BLaER1 (cell line): ENCODE data around the gene TBC1D22A.

ENCODE experiments used
- H3K27ac ChIP-seq: shearing (Covaris generic); formaldehyde crosslinking; 2 replicates; pipeline ENCODE4 v1.8.1; 2022
- H3K27me3 ChIP-seq: shearing (Covaris generic); formaldehyde crosslinking; 2 replicates; pipeline ENCODE4 v1.8.1; 2022
- H3K36me3 ChIP-seq: shearing (Covaris generic); formaldehyde crosslinking; 2 replicates; pipeline ENCODE4 v1.8.1; 2022
- H3K4me1 ChIP-seq: shearing (Covaris generic); formaldehyde crosslinking; 2 replicates; pipeline ENCODE4 v1.8.1; 2022
- H3K4me2 ChIP-seq: shearing (Covaris generic); formaldehyde crosslinking; 2 replicates; pipeline ENCODE4 v1.8.1; 2022
- H3K4me3 ChIP-seq: shearing (Covaris generic); formaldehyde crosslinking; 2 replicates; pipeline ENCODE4 v1.8.1; 2022
- H3K9ac ChIP-seq: shearing (Covaris generic); formaldehyde crosslinking; 2 replicates; pipeline ENCODE4 v1.8.1; 2022
- H3K9me3 ChIP-seq: shearing (Covaris generic); formaldehyde crosslinking; 2 replicates; pipeline ENCODE4 v1.8.1; 2022
- H4K20me1 ChIP-seq: shearing (Covaris generic); formaldehyde crosslinking; 2 replicates; pipeline ENCODE4 v1.8.1; 2022
- Cebpa-rat ChIP-seq: shearing (Covaris generic); IDR thresholded peaks from 2 replicates; pipeline ENCODE4 v1.8.1; 2022

The TBC1D22A gene

GRCh38 chr22:47107431-47107830 lies 345.0 kb downstream of the TBC1D22A start:
- Histone ChIP-seq H3K4me1 (peaks cover 11% of the 10 kb centered on the region), H3K4me3 (no peak overlapping the region), H4K20me1 (peaks cover 23% of the 10 kb centered on the region; the same call in 1 of the 2 replicates), H3K9ac (no peak overlapping the region), H3K9me3 (no peaks in the 10 kb centered on the region), H3K27ac (no peak overlapping the region), H3K4me2 (no peak overlapping the region), H3K36me3 (peaks cover 18% of the 10 kb centered on the region; the same call in 1 of the 2 replicates), H3K27me3 (no peaks in the 10 kb centered on the region)
- no peak for TF ChIP-seq Cebpa-rat

- H4K20me1 ChIP-seq = peaks cover 30% of the 10 kb centered on the region; the same call in 1 of the 2 replicates
- peaks cover 24% of the 10 kb centered on the region; the same call in 1 of the 2 replicates for H3K36me3 ChIP-seq
- H3K27me3 ChIP-seq = no peaks in the 10 kb centered on the region
- no peak for TF ChIP-seq Cebpa-rat
- peaks cover 27% of the 10 kb centered on the region for H3K4me1 ChIP-seq
- H3K9ac ChIP-seq = no peak overlapping the region
- no peak overlapping the region for H3K27ac ChIP-seq
- no peak overlapping the region for H3K4me3 ChIP-seq
- H3K9me3 ChIP-seq = no peaks in the 10 kb centered on the region
- no peak overlapping the region for H3K4me2 ChIP-seq
Observed at GRCh38 chr22:47110817-47111443, 348.5 kb downstream of the TBC1D22A start.

- no peak for TF ChIP-seq Cebpa-rat
- peaks cover 37% of the 10 kb centered on the region; the same call in 1 of the 2 replicates for H4K20me1 ChIP-seq
- peak overlapping the region; percentile 50 for H3K4me2 ChIP-seq
- H3K9me3 ChIP-seq = no peaks in the 10 kb centered on the region
- H3K4me1 ChIP-seq = peaks cover 27% of the 10 kb centered on the region
- H3K9ac ChIP-seq = no peak overlapping the region
- H3K4me3 ChIP-seq = no peak overlapping the region
- peaks cover 31% of the 10 kb centered on the region; the same call in 1 of the 2 replicates for H3K36me3 ChIP-seq
- H3K27ac ChIP-seq = peak overlapping the region; percentile 41; the same call in 1 of the 2 replicates
- no peaks in the 10 kb centered on the region for H3K27me3 ChIP-seq
Observed at GRCh38 chr22:47111626-47112581, 349.5 kb downstream of the TBC1D22A start.

DNA sequence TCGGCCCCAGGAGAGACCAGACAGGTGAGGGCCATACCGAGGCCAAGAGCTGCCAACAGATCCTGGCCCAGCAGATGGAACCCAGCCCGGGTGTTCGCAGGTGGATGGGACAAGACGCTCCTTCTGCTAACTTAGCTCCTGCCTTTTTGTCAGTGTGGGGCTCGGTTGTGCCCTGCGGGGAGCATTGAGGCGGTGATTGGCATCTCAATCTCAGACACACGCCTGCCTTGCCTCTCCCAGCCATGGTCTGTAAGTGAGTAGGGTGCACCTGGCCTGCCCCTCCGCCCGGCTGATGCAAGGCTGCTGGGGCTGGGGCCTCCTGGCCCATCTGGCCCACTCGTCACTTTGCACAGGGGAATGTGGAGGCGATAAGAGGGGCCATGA lies 350.1 kb downstream of the TBC1D22A start:
- H4K20me1 ChIP-seq = peaks cover 38% of the 10 kb centered on the region; the same call in 1 of the 2 replicates
- no peaks in the 10 kb centered on the region for H3K9me3 ChIP-seq
- no peak for TF ChIP-seq Cebpa-rat
- H3K4me3 ChIP-seq = no peak overlapping the region
- peak overlapping the region; percentile 50 for H3K4me2 ChIP-seq
- peaks cover 27% of the 10 kb centered on the region for H3K4me1 ChIP-seq
- H3K9ac ChIP-seq = no peak overlapping the region
- H3K36me3 ChIP-seq = peaks cover 34% of the 10 kb centered on the region; the same call in 1 of the 2 replicates
- H3K27me3 ChIP-seq = no peaks in the 10 kb centered on the region
- H3K27ac ChIP-seq = peak overlapping the region; percentile 41; the same call in 1 of the 2 replicates

DNA sequence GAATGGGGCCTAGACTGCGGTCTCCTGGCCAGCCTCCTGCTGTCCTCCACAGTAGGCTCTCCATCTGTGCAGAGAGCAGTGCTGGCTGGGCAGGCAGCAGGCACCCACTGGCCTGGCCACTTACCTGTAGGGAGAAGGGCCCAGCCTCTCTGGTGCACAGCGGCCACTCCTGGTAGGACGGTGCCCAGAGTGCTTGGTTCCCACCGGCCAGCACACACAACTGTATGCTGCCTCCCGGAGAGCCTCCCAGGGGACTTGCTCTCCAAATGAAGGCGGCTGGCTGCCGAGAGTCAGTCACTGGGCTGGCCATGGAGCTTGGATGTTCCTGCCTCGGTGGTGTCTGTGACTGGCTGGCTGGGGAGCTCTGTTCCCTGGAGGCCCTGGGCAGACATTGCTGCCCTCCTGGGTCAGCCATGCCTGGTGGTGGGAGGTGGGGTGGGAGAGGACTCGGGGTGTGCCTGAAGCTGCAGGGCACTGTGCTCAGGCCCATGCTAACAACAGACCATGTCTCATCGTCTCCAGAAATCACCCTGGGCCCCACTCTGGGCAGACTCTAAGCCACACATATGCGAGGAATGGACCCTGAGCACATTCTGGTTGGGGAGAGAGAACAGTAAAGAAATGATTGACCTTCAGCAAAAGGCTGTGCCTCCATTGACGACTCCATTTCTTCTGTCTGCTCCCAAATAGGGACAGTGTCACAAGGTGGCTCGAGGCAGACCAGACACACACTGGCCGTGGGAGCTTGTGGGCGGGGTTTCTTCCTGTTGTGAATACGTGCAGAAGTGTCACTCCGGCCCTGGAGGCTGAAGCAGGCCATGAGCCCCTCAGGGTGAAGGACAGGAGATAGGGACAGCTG lies 350.8 kb downstream of the TBC1D22A start:
- Histone ChIP-seq H3K36me3 (peaks cover 34% of the 10 kb centered on the region; the same call in 1 of the 2 replicates), H3K4me3 (no peak overlapping the region), H3K27me3 (no peaks in the 10 kb centered on the region), H3K27ac (peak overlapping the region; percentile 41; the same call in 1 of the 2 replicates), H3K9me3 (no peaks in the 10 kb centered on the region), H3K4me1 (peaks cover 27% of the 10 kb centered on the region), H3K4me2 (peak overlapping the region; percentile 50), H4K20me1 (peaks cover 38% of the 10 kb centered on the region; the same call in 1 of the 2 replicates), H3K9ac (no peak overlapping the region)
- no peak for TF ChIP-seq Cebpa-rat

GRCh38 chr22:47113853-47114415 lies 351.5 kb downstream of the TBC1D22A start:
- Histone ChIP-seq H3K27me3 (no peaks in the 10 kb centered on the region), H3K4me1 (peaks cover 27% of the 10 kb centered on the region), H3K36me3 (peaks cover 34% of the 10 kb centered on the region; the same call in 1 of the 2 replicates), H4K20me1 (peaks cover 38% of the 10 kb centered on the region; the same call in 1 of the 2 replicates), H3K4me3 (no peak overlapping the region), H3K27ac (no peak overlapping the region), H3K4me2 (no peak overlapping the region; the same call in 1 of the 2 replicates), H3K9ac (no peak overlapping the region), H3K9me3 (no peaks in the 10 kb centered on the region)
- TF ChIP-seq Cebpa-rat = no peak

DNA sequence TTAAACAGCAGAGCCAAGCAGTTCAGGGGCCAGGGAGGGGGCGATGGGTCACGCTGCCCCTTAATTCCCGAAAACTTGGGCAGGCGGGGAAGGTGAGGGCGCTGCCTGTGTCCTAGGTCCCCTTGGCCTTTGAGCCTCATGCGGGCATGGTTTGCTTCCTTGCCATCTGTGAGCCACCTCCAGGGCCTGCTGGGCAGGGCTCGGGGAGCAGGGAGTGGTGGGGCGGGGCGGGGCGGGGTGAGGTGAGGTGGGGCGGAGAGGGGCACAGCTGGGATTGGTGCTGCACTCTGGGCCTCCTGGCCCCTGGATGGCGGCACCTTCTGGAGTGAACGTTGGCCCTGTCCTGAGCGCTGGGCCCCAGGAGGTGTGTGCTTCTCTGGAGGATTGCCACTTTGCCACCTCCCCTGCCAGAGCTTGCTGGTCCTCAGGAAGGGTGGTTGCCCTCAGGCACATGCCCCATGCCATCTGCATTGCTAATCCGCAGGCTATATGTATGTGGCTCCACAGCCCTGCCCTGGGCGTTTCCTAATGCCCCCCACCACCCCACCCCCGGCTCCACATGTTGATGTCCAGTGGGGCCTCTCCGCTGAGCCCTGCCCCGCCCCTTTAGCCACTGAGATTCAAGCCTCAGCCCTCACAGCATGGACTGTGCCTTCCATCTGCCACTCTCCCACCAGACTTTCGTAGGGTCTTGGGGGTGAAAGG lies 352.5 kb downstream of the TBC1D22A start:
- H3K4me1 ChIP-seq = peaks cover 27% of the 10 kb centered on the region
- H3K4me3 ChIP-seq = no peak overlapping the region
- H3K36me3 ChIP-seq = peaks cover 34% of the 10 kb centered on the region; the same call in 1 of the 2 replicates
- no peak overlapping the region for H3K27ac ChIP-seq
- H3K4me2 ChIP-seq = no peak overlapping the region
- H3K27me3 ChIP-seq = no peaks in the 10 kb centered on the region
- H3K9ac ChIP-seq = no peak overlapping the region
- TF ChIP-seq Cebpa-rat = no peak
- peaks cover 38% of the 10 kb centered on the region; the same call in 1 of the 2 replicates for H4K20me1 ChIP-seq
- H3K9me3 ChIP-seq = no peaks in the 10 kb centered on the region

DNA sequence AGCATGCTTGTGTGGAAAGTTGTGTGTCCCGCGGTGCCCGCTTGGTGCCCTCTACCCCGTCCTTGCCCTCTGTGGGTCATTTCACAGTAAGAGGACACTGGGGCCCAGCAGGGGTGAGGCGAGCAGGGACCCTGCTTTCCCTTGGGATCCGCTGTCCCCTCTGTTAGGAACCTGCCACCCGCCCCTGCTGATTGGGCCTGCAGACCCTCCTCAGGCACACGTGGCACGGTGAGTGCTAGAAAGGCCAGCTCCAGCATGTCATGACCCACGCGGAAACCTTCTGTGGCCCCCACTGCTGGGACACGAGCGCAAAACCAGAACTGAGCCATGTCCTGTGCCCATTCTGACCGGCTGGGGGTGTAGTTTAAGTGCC lies 353.1 kb downstream of the TBC1D22A start:
- Histone ChIP-seq H3K9me3 (no peaks in the 10 kb centered on the region), H3K9ac (no peak overlapping the region), H3K27ac (no peak overlapping the region), H3K36me3 (peaks cover 34% of the 10 kb centered on the region; the same call in 1 of the 2 replicates), H4K20me1 (peaks cover 34% of the 10 kb centered on the region; the same call in 1 of the 2 replicates), H3K27me3 (no peaks in the 10 kb centered on the region), H3K4me1 (peaks cover 27% of the 10 kb centered on the region), H3K4me3 (no peak overlapping the region), H3K4me2 (no peak overlapping the region)
- TF ChIP-seq Cebpa-rat = no peak
